Neural progenitor cell (in vitro differentiated cells): ENCODE measurements around the gene ENPEP. TPM values are rescaled to one million over a fixed set of nuclear protein-coding genes. Genes with fewer than 3 reads are reported as not detected.
A peak's percentile ranks its signal among the peaks of the same experiment; 100 is the strongest.
"Not testable (repeated sequence)": the region's sequence is repeated elsewhere in the genome, so short reads cannot be mapped to it uniquely, and the experiment has no call there.

Experiments
- DNase-seq: peaks from one replicate; pipeline ENCODE4 v3.0.0-alpha.2; 2016; ENCODE audit warnings: low spot score
- H2AFZ ChIP-seq: fragments of 200-600 bp; sonication (generic); replicated peaks from 2 replicates; pipeline ENCODE4 v1.6.1; 2016; ENCODE audit warnings: antibody characterized with exemption
- H3F3A ChIP-seq: fragments of 200-600 bp; sonication (generic); 2 replicates; pipeline ENCODE4 v1.6.1; 2016; ENCODE audit warnings: antibody characterized with exemption, low read depth
- H3K27ac ChIP-seq: fragments of 200-600 bp; sonication (generic); 2 replicates; pipeline ENCODE4 v1.5.1; 2016; ENCODE audit warnings: mild to moderate bottlenecking
- H3K27me3 ChIP-seq: fragments of 200-600 bp; sonication (generic); 2 replicates; pipeline ENCODE4 v1.6.1; 2016; ENCODE audit warnings: mild to moderate bottlenecking, moderate library complexity
- H3K36me3 ChIP-seq: fragments of 200-600 bp; sonication (generic); 2 replicates; pipeline ENCODE4 v1.5.1; 2016
- H3K4me1 ChIP-seq: fragments of 200-600 bp; sonication (generic); 2 replicates; pipeline ENCODE4 v1.6.1; 2016; ENCODE audit warnings: mixed run types
- H3K4me2 ChIP-seq: fragments of 200-600 bp; sonication (generic); 2 replicates; pipeline ENCODE4 v1.6.1; 2016
- H3K4me3 ChIP-seq: fragments of 200-600 bp; sonication (generic); 2 replicates; pipeline ENCODE4 v1.5.1; 2016
- H3K79me2 ChIP-seq: fragments of 200-600 bp; sonication (generic); 2 replicates; pipeline ENCODE4 v1.6.1; 2016; ENCODE audit warnings: low read depth
- H3K9ac ChIP-seq: fragments of 200-600 bp; sonication (generic); 2 replicates; pipeline ENCODE4 v1.6.1; 2016
- H3K9me3 ChIP-seq: fragments of 200-600 bp; sonication (generic); 2 replicates; pipeline ENCODE4 v1.5.1; 2016; ENCODE audit warnings: low read depth
- H4K20me1 ChIP-seq: fragments of 200-600 bp; sonication (generic); 2 replicates; pipeline ENCODE4 v1.6.1; 2016; ENCODE audit warnings: low read depth
- H3K27ac Mint-ChIP-seq: 3 replicates; pipeline ENCODE4 v1.8.0; 2021; ENCODE audit warnings: mixed read lengths
- H3K27me3 Mint-ChIP-seq: 2 replicates; pipeline ENCODE4 v1.8.0; 2022; ENCODE audit warnings: low read depth, mild to moderate bottlenecking, inconsistent platforms, moderate library complexity, mixed read lengths; ENCODE audit not compliant: insufficient read depth
- H3K36me3 Mint-ChIP-seq: 3 replicates; pipeline ENCODE4 v1.8.0; 2021; ENCODE audit warnings: mixed read lengths
- H3K4me1 Mint-ChIP-seq: 3 replicates; pipeline ENCODE4 v1.8.0; 2021; ENCODE audit warnings: mixed read lengths
- H3K4me3 Mint-ChIP-seq: 3 replicates; pipeline ENCODE4 v1.8.0; 2021; ENCODE audit warnings: mild to moderate bottlenecking, moderate library complexity, mixed read lengths
- H3K9me3 Mint-ChIP-seq: 3 replicates; pipeline ENCODE4 v1.8.0; 2020; ENCODE audit warnings: mixed read lengths
- EZH2 ChIP-seq: fragments of 200-600 bp; sonication (generic); IDR thresholded peaks from 2 replicates; pipeline ENCODE4 v1.6.1; 2017; ENCODE audit warnings: antibody characterized with exemption, mild to moderate bottlenecking, moderate library complexity
- EZH2phosphoT487 ChIP-seq: fragments of 200-600 bp; sonication (generic); IDR thresholded peaks from 2 replicates; pipeline ENCODE4 v1.6.1; 2017; ENCODE audit warnings: antibody characterized with exemption
- total RNA-seq: library from RNA; depleted of rRNA; stranded (reverse); fragments of >200 nt; gene quantifications from 2 replicates; pipeline ENCODE4 v1.2.3, GENCODE V29; 2015; ENCODE audit warnings: low replicate concordance
- TF ChIP-seq, protein P1 (sequence below): fragments of 200-600 bp; sonication (generic); IDR thresholded peaks from 2 replicates; pipeline ENCODE4 v1.5.1; 2017; ENCODE audit warnings: antibody characterized with exemption, mild to moderate bottlenecking

ENPEP gene
- total RNA-seq = 1.5 and 1.8 TPM in 2 replicates

GRCh38 chr4:110475881-110476818, at the start of gene ENPEP:
TSS of gene ENPEP (plus strand) at chr4:110476155. CDS start at chr4:110476415, 260 bp downstream.
- no peak within 1 kb of the TSS for H3K4me2 ChIP-seq
- H3K79me2 ChIP-seq = no peaks in the 10 kb centered on the region
- no peaks in the 10 kb centered on the region for H3K27me3 ChIP-seq
- H3K9ac ChIP-seq = no peak within 1 kb of the TSS
- Mint-ChIP-seq H3K36me3 (no peaks in the 10 kb centered on the region), H3K27me3 (peaks cover 2% of the 10 kb centered on the region), H3K4me1 (peaks cover 4% of the 10 kb centered on the region), H3K4me3 (no peak within 1 kb of the TSS), H3K9me3 (no peaks in the 10 kb centered on the region), H3K27ac (peak within 1 kb of the TSS; percentile 65)
- no peak within 1 kb of the TSS for H3K27ac ChIP-seq
- H3K4me1 ChIP-seq = no peaks in the 10 kb centered on the region
- H3K36me3 ChIP-seq = no peaks in the 10 kb centered on the region
- TF ChIP-seq EZH2 (no peak), EZH2phosphoT487 (no peak)
- TF ChIP-seq, protein P1, sequence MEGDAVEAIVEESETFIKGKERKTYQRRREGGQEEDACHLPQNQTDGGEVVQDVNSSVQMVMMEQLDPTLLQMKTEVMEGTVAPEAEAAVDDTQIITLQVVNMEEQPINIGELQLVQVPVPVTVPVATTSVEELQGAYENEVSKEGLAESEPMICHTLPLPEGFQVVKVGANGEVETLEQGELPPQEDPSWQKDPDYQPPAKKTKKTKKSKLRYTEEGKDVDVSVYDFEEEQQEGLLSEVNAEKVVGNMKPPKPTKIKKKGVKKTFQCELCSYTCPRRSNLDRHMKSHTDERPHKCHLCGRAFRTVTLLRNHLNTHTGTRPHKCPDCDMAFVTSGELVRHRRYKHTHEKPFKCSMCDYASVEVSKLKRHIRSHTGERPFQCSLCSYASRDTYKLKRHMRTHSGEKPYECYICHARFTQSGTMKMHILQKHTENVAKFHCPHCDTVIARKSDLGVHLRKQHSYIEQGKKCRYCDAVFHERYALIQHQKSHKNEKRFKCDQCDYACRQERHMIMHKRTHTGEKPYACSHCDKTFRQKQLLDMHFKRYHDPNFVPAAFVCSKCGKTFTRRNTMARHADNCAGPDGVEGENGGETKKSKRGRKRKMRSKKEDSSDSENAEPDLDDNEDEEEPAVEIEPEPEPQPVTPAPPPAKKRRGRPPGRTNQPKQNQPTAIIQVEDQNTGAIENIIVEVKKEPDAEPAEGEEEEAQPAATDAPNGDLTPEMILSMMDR = no peak
- H4K20me1 ChIP-seq = no peaks in the 10 kb centered on the region
- no peaks in the 10 kb centered on the region for H3F3A ChIP-seq
- H3K9me3 ChIP-seq = no peaks in the 10 kb centered on the region
- H2AFZ ChIP-seq = peak within 1 kb of the TSS; percentile 46
- no peak for DNase-seq
- H3K4me3 ChIP-seq = no peak within 1 kb of the TSS

DNA sequence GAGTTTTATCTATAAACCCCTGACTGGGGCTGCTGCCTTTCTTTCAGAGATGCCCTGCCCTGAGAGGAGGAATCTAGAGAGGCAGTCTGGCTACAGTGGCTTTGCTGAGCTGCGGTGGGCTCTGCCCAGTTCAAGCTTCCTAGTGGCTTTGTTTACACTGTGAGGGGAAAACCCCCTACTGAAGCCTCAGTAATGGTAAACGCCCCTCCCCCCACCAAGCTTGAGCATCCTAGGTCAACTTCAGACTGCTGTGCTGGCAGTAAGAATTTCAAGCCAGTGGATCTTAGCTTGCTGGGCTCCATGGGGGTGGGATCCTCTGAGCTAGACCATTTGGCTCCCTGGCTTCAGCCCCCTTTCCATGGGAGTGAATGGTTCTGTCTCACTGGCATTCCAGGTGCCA, 44.1 kb upstream of the ENPEP start:
- H3K27me3 Mint-ChIP-seq, H4K20me1 ChIP-seq, DNase-seq: not testable (repeated sequence)

DNA sequence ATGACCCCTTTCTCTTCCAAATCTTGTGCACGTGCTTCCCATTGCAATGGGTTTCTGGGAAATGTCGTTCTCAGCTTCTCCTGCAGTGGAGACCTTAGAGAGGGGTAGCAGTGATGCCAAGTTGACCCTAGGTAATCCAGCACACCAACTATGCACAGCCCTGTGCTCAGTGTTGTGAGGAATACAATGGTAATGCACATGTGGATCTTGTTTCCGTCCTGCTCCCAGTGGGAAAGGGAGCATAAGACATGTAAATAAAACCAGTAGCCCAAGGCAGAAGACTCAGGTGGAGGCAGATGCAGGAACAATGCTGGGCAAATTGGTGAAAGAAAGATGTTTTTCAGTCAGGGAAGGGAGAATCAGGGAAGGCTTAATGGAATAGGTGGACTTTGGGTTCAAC, 38.7 kb upstream of the ENPEP start:
- not testable (repeated sequence) for H3K4me3 Mint-ChIP-seq, DNase-seq

More for the DNA sequence above, 44.1 kb upstream of the ENPEP start:
- not testable (repeated sequence) for H3K4me1 ChIP-seq, H3K79me2 ChIP-seq, H3K36me3 ChIP-seq, H3K36me3 Mint-ChIP-seq, H3K4me1 Mint-ChIP-seq, H2AFZ ChIP-seq, H3F3A ChIP-seq, H3K27ac ChIP-seq, H3K27ac Mint-ChIP-seq, H3K4me3 Mint-ChIP-seq, H3K9ac ChIP-seq, H3K27me3 ChIP-seq, H3K4me2 ChIP-seq, H3K4me3 ChIP-seq, H3K9me3 ChIP-seq
- peaks cover 21% of the 10 kb centered on the region for H3K9me3 Mint-ChIP-seq

GRCh38 chr4:110439209-110439608, 36.7 kb upstream of the ENPEP start:
- H3K4me3 Mint-ChIP-seq, H3K36me3 ChIP-seq, H3K4me1 ChIP-seq, H3K9ac ChIP-seq, H3K4me1 Mint-ChIP-seq, H3K4me3 ChIP-seq, DNase-seq, H3K36me3 Mint-ChIP-seq, H3F3A ChIP-seq, H3K79me2 ChIP-seq, H3K4me2 ChIP-seq, H3K27ac ChIP-seq, H3K27me3 Mint-ChIP-seq, H3K9me3 Mint-ChIP-seq, H3K27me3 ChIP-seq, H3K9me3 ChIP-seq, H4K20me1 ChIP-seq, H3K27ac Mint-ChIP-seq, H2AFZ ChIP-seq: not testable (repeated sequence)

More for the DNA sequence above, 38.7 kb upstream of the ENPEP start:
- not testable (repeated sequence) for H3K4me2 ChIP-seq, H2AFZ ChIP-seq, H3K9me3 Mint-ChIP-seq, H3K4me1 Mint-ChIP-seq, H3K9ac ChIP-seq, H3K27me3 Mint-ChIP-seq, H3K27me3 ChIP-seq, H3K79me2 ChIP-seq, H3K4me1 ChIP-seq, H3K36me3 ChIP-seq, H3K9me3 ChIP-seq, H3K4me3 ChIP-seq, H3K27ac ChIP-seq, H4K20me1 ChIP-seq, H3K27ac Mint-ChIP-seq, H3K36me3 Mint-ChIP-seq, H3F3A ChIP-seq
